Panc1 (cell line): Measurements from ENCODE around the gene USO1.
"Not testable (repeated sequence)": the region's sequence is repeated elsewhere in the genome, so short reads cannot be mapped to it uniquely, and the experiment has no call there.

Experiments used
- CTCF ChIP-seq: fragments of 450-650 bp; IDR thresholded peaks from 2 replicates; pipeline ENCODE4 v1.5.1; 2017; ENCODE audit warnings: mild to moderate bottlenecking
- POLR2AphosphoS5 ChIP-seq: IDR thresholded peaks from 2 replicates; pipeline ENCODE4 v1.6.1; 2012; ENCODE audit warnings: mild to moderate bottlenecking, low read depth, low read length, moderate library complexity
- SIN3A ChIP-seq: IDR thresholded peaks from 2 replicates; pipeline ENCODE4 v1.6.1; 2012; ENCODE audit warnings: low read depth, mild to moderate bottlenecking, low read length, moderate library complexity, borderline replicate concordance; ENCODE audit not compliant: insufficient read depth

- TF ChIP-seq CTCF = peak; percentile 83
- TF ChIP-seq POLR2AphosphoS5, SIN3A: not testable (repeated sequence)
These were observed 123.9 kb downstream of the USO1 start for GRCh38 chr4:75848171-75848760.
